NB4 (cell line): ENCODE data around the gene OSBP2.

Experiments
- CTCF ChIP-seq: IDR thresholded peaks from one replicate; pipeline ENCODE4 v1.5.1; 2012; ENCODE audit warnings: low read depth, low read length
- POLR2A ChIP-seq: IDR thresholded peaks from 2 replicates; pipeline ENCODE4 v1.6.1; 2011; ENCODE audit warnings: mild to moderate bottlenecking; ENCODE audit not compliant: insufficient read length; ENCODE audit errors: extremely low read depth

GRCh38 chr22:30827646-30828045 is 133.0 kb downstream of the OSBP2 start:
- TF ChIP-seq POLR2A (no peak), CTCF (no peak)
